WERI-Rb-1 (cell line): ENCODE measurements around the gene ANO1.

ENCODE experiments used
- DNase-seq: peaks from one replicate; pipeline ENCODE4 v3.0.0-alpha.2; 2020
- H3K27ac ChIP-seq: fragments of 250-450 bp; sonication (Bioruptor Pico); 2 replicates; pipeline ENCODE4 v1.5.1; 2020; ENCODE audit warnings: mild to moderate bottlenecking, moderate library complexity
- H3K27me3 ChIP-seq: fragments of 250-450 bp; sonication (Bioruptor Pico); 2 replicates; pipeline ENCODE4 v1.5.1; 2021; ENCODE audit warnings: mild to moderate bottlenecking, low read depth, moderate library complexity; ENCODE audit not compliant: insufficient read depth, severe bottlenecking
- H3K36me3 ChIP-seq: fragments of 250-450 bp; sonication (Bioruptor Pico); 2 replicates; pipeline ENCODE4 v1.5.1; 2020; ENCODE audit warnings: mild to moderate bottlenecking, moderate library complexity
- H3K4me3 ChIP-seq: 2 replicates; pipeline ENCODE4 v1.5.1; 2011; ENCODE audit warnings: low read depth, mild to moderate bottlenecking, control low read depth, low read length
- H3K9me3 ChIP-seq: fragments of 250-450 bp; sonication (Bioruptor Pico); 2 replicates; pipeline ENCODE4 v1.5.1; 2021; ENCODE audit warnings: mild to moderate bottlenecking, moderate library complexity; ENCODE audit not compliant: severe bottlenecking
- CTCF ChIP-seq: IDR thresholded peaks from 2 replicates; pipeline ENCODE4 v1.5.1; 2011; ENCODE audit warnings: low read depth, mild to moderate bottlenecking, control low read depth, inconsistent platforms, low read length

The ANO1 gene

DNA sequence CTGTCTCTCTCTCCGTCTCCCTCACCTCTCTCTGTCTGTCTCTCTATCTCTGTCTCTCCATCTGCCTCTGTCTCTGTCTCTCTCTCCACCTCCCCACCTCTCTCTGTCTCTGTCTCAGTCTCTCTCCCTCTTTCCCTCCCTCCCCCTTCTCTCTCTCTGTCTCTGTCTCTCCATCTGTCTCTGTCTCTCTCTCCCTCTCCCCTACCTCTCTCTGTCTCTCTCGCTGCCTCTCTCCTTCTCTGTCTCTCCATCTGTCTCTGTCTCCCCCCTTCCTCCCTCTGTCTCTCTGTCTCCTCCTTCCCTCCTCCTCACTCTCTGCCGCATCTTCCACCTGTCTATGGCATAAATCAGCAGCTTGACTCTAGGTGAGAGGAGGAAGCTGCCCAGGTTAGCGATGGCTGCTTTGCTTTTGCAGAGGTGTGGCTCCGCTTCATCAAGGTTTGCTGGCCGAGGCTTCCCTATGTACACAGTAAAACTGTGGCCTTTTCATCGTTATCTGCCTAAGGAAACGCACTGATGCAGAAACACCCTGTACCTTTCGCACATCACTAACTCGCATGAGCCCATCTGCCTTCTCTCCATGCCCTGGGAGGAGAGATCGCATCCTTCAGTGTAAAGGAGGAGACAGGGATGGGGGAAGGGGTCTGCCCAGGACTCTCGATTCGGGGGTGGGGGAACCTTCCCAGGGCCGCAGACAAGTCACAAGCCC is 44.5 kb downstream of the ANO1 start:
- no peak for TF ChIP-seq CTCF
- H3K27ac ChIP-seq, result no peak overlapping the region
- no peaks in the 10 kb centered on the region for H3K27me3 ChIP-seq
- no peak for DNase-seq
- H3K9me3 ChIP-seq, result no peaks in the 10 kb centered on the region
- H3K36me3 ChIP-seq, result no peaks in the 10 kb centered on the region
- H3K4me3 ChIP-seq, result no peak overlapping the region

DNA sequence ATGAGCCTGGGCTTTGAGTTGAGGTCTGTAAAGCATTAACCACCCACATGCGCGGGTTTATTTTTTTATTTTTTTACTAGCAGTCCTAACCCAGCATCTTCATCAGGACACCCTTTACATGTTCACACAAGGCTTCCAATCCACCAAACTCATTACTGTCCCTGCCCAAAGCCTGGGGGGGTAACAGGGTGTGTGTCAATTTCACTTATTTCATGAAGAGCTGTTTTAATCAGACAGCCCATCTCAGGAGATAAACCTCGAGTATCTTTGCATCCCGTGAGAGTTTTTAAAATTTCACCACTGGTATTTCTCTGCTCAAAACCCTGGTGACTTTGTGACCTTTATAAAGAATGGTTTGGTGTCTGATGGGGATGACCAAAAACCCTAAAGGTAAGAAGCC is 45.6 kb downstream of the ANO1 start:
- Histone ChIP-seq H3K4me3 (no peak overlapping the region), H3K9me3 (no peaks in the 10 kb centered on the region), H3K36me3 (no peaks in the 10 kb centered on the region), H3K27ac (no peak overlapping the region), H3K27me3 (no peaks in the 10 kb centered on the region)
- no peak for DNase-seq
- no peak for TF ChIP-seq CTCF

DNA sequence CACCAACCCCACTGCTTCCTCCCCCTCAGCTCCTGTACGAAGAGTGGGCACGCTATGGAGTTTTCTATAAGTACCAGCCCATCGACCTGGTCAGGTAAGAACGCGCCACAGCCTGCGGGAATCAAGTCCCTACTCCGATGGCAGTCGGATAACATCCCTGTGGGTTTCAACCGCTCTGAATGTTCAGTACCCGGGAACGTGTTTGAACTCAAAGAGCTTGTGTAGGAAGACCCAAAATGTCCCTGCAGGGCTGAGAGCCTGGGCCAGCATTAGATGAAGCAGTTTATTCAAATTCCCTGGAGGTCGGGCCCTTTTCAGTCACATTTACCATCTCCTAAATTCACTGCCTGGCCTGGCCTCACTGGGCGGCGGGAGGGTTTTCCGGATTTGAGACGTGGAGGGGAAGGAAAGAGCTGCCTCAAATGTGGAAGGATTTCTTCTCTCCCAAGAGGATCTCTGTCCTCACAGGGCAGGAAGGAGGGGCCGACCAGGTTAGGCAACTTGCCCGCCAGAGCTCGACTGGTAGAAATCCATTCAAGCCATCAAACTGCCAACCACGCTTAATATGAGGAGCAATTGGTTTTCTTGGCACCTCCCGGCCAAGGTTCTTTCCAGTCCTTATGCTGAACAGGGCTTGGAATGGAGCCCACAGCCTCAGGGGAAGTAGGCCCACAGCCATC is 46.3 kb downstream of the ANO1 start:
- no peak for DNase-seq
- Histone ChIP-seq H3K9me3 (no peaks in the 10 kb centered on the region), H3K27me3 (no peaks in the 10 kb centered on the region), H3K4me3 (no peak overlapping the region), H3K27ac (no peak overlapping the region), H3K36me3 (no peaks in the 10 kb centered on the region)
- no peak for TF ChIP-seq CTCF

DNA sequence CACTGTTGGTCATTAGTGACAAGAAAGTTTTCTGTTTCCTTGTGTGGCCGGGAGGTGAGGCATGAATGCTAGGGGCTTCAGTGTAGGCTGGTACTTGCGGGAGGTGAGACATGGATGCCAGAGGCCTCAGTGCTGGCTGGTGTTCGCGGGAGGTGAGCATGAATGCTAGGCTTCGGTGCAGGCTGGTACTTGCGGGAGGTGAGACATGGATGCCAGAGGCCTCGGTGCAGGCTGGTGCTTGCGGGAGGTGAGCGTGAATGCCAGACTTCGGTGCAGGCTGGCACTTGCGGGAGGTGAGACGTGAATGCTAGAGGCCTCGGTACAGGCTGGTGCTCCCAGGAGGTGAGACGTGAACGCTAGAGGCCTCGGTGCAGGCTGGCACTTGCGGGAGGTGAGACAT is 48.4 kb downstream of the ANO1 start:
- no peak for TF ChIP-seq CTCF
- Histone ChIP-seq H3K4me3 (no peak overlapping the region), H3K9me3 (no peaks in the 10 kb centered on the region), H3K27me3 (no peaks in the 10 kb centered on the region), H3K27ac (no peak overlapping the region), H3K36me3 (no peaks in the 10 kb centered on the region)
- DNase-seq, result no peak

GRCh38 chr11:70127653-70128434 is 49.7 kb downstream of the ANO1 start:
- Histone ChIP-seq H3K4me3 (no peak overlapping the region), H3K27me3 (no peaks in the 10 kb centered on the region), H3K36me3 (no peaks in the 10 kb centered on the region), H3K9me3 (no peaks in the 10 kb centered on the region), H3K27ac (no peak overlapping the region)
- TF ChIP-seq CTCF, result no peak
- no peak for DNase-seq
